ENCODE measurements around the gene HOXA11.

Gene HOXA11

GRCh38 chr7:27192546-27193334 lies 7.7 kb upstream of the HOXA11 start:
- no peak for DNase-seq

GRCh38 chr7:27191833-27192545 lies 7.0 kb upstream of the HOXA11 start:
- no peak for DNase-seq

DNA sequence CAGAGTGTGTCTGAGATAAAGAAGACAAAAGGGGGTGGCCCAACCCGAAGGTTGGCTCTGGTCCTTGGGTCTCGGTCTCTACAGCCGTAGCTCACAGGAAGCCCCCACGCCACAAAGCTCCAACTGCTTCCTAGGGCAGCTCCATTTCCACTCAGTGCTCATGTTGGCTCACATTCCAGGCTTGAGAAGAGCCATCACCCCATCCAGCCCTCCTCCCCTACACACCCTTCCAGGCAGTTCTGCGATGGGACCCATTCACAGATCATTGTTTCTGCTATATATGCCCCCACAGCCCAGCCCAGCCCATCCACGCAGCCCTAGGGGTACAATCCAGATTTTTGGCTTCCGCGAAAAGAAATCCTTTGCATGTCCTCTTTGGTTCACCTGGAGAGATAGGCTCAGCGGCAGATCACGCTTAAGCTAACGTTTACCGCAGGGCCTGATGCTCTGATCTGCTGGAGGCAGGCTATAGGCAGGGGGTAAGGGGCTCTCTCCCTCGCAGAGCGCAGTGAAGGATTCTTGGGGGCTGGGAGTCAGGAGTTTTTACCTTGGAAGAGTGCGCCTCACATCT lies 6.2 kb upstream of the HOXA11 start:
- no peak for DNase-seq

- DNase-seq = no peak
Measured at GRCh38 chr7:27189997-27190748, 5.1 kb upstream of the HOXA11 start.

DNA sequence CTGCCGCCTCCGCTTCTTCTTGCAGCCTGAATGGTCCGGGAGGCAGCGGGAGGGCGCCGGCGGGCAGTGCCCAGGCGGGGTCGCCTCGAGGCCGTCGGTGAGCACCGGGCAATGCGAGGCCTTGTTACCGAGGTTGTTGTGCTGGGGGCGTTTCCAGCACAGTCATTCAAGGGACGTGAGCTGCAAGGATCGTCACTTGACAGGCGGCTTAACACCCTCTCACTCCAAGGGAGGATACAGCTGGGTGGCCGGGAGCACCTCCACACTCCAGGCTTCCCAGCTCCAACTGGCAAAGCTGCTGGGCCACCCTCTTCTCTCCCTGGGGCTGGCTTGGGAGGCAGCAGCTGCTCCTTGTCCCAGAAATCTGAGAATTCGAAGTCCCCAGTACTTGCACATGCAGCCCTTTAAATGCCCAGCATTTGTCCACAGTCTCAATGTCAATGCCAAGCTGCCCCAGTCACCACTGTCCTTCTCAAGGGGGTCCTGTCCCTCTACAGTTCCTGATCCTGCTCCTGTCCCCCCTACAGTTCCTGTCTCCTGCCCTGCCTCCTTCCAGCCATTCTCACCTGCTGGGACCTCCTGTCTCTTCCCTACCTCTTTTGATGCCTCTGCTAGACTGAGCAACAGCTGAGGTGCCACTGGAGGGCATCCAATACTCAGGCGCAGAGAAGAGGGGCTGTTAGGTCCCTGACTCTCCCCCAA lies 4.4 kb upstream of the HOXA11 start:
- no peak for DNase-seq

- DNase-seq = no peak
Measured at GRCh38 chr7:27188386-27189294, 3.6 kb upstream of the HOXA11 start.

GRCh38 chr7:27187475-27188385 lies 2.7 kb upstream of the HOXA11 start:
- no peak for DNase-seq

GRCh38 chr7:27186668-27187474 lies 1.8 kb upstream of the HOXA11 start:
- DNase-seq = no peak

GRCh38 chr7:27185854-27186667 lies 1.0 kb upstream of the HOXA11 start:
- no peak for DNase-seq

GRCh38 chr7:27184337-27185012 lies 557 bp downstream of the HOXA11 start:
- DNase-seq = no peak

DNA sequence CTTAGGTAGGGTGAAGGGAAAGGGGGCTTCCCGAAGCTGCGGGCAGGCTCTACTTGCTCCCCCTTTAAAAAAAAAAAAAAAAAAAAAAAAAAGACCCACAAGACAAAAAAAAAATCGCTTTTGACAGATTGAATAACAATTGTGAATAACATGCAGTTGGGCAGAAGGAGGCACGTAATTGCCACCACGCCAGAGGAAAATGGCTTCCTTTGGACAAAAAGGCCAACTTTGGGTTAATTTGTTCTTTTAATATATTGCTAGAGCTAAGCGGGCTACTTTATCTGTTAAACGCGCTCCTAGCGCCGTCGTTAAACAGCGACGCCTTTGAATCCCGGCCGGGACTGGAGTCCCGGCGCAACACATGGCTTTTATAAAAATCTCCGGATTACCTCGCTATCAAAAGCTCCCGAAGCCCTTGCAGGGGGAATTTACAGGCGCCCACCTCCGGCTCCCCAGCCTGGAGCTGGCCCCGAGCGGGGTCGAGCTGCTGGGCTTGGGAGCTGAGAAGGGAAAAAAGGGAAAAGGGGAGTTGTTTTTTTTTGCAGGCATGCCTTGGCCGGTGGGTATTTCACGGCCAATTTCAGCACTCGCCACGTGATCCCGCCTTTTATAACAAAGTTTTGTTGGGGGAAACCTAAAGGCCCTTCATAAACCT lies 1.2 kb downstream of the HOXA11 start:
- DNase-seq = no peak

GRCh38 chr7:27182861-27183681 lies 2.0 kb downstream of the HOXA11 start:
- no peak for DNase-seq

DNA sequence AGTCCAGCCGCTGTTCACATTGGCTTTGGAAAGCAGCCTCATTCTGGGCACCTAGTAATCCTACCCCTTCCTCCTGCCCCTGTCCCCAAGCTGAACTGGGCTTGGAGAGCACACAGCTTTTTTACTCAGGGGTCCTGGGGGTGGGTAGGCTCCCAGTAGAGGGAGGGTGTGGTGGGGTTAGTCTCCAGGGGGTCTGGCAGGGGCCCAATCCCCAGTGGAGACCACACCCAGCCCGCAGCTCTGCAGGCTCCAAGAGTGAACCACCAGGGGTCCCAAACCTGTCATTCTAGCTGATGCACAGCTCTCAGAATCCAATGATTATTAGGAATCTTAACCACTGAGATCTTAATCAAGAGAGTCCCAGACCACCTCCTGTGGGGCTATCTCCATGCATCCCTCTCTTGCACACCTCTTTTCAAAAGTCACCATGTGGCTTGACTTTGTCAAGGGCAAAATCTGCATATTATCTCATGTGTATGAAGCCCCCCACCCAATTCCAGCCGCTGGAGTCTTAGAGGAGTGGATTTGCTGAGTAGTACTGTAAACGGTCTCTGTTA lies 2.7 kb downstream of the HOXA11 start:
- no peak for DNase-seq

DNA sequence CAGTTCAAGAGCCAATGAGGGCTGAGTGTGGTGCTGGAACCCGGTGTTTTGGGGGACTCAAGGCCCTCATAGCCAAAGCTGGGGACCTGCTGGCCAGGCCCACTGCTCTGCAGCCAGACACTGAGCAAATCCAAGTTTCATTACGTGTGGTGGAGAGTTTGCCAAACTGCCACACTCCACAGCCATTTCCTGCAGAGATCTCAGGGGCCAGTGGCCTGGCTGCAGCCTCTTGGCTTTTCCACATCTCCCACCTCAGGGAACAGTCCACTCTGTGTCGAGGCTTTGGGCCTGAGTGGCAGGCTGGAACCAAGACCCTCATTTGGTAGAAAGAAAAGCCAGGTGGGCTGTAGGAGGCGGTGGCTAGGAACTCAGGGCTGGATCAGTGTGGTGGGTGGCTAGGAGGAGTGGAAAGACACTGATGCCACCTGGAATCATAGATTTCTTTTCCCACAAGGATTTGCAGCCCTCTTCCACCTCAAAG lies 3.2 kb downstream of the HOXA11 start:
- DNase-seq = no peak

- DNase-seq = no peak
Measured at GRCh38 chr7:27180431-27181420, 4.3 kb downstream of the HOXA11 start.
